Measurements from ENCODE around the gene PRKX.
"Not testable (repeated sequence)": the region's sequence is repeated elsewhere in the genome, so short reads cannot be mapped to it uniquely, and the experiment has no call there.

PRKX gene

GRCh38 chrX:3707673-3708274 is 5.7 kb downstream of the PRKX start:
- DNase-seq, result not testable (repeated sequence)

- no peak for DNase-seq
Measured at GRCh38 chrX:3706481-3706880, 7.0 kb downstream of the PRKX start.

GRCh38 chrX:3703251-3703650 is 10.2 kb downstream of the PRKX start:
- DNase-seq, result not testable (repeated sequence)

GRCh38 chrX:3702095-3702494 is 11.4 kb downstream of the PRKX start:
- DNase-seq, result not testable (repeated sequence)

GRCh38 chrX:3701445-3701928 is 12.0 kb downstream of the PRKX start:
- not testable (repeated sequence) for DNase-seq

GRCh38 chrX:3699821-3700381 is 13.5 kb downstream of the PRKX start:
- DNase-seq, result no peak

GRCh38 chrX:3697701-3698279 is 15.7 kb downstream of the PRKX start:
- peak; percentile 67 for DNase-seq

GRCh38 chrX:3697220-3697684 is 16.2 kb downstream of the PRKX start:
- no peak for DNase-seq

GRCh38 chrX:3695536-3695935 is 17.9 kb downstream of the PRKX start:
- no peak for DNase-seq

- DNase-seq, result no peak
Measured at GRCh38 chrX:3690140-3690539, 23.3 kb downstream of the PRKX start.

GRCh38 chrX:3683236-3683635 is 30.2 kb downstream of the PRKX start:
- not testable (repeated sequence) for DNase-seq

- no peak for DNase-seq
Measured at GRCh38 chrX:3680459-3680858, 33.0 kb downstream of the PRKX start.

- DNase-seq, result no peak
Measured at GRCh38 chrX:3679669-3680068, 33.8 kb downstream of the PRKX start.

- DNase-seq, result no peak
Measured at GRCh38 chrX:3678328-3678727, 35.1 kb downstream of the PRKX start.

- DNase-seq, result no peak
Measured at GRCh38 chrX:3674881-3675280, 38.6 kb downstream of the PRKX start.

GRCh38 chrX:3669841-3670475 is 43.5 kb downstream of the PRKX start:
- DNase-seq, result no peak

- DNase-seq, result no peak
Measured at GRCh38 chrX:3666975-3667374, 46.5 kb downstream of the PRKX start.

GRCh38 chrX:3664921-3665320 is 48.5 kb downstream of the PRKX start:
- DNase-seq, result no peak

- peak; percentile 49 for DNase-seq
Measured at GRCh38 chrX:3663576-3664250, 49.7 kb downstream of the PRKX start.

- DNase-seq, result no peak
Measured at GRCh38 chrX:3659761-3660160, 53.7 kb downstream of the PRKX start.

GRCh38 chrX:3655181-3655580 is 58.3 kb downstream of the PRKX start:
- no peak for DNase-seq

- DNase-seq, result no peak
Measured at GRCh38 chrX:3653111-3653510, 60.3 kb downstream of the PRKX start.

GRCh38 chrX:3651277-3651676 is 62.2 kb downstream of the PRKX start:
- peak; percentile 1 for DNase-seq
